K562 (cell line): Measurements from ENCODE around the gene USP32. TPM values are rescaled to one million over a fixed set of nuclear protein-coding genes. Genes with fewer than 3 reads are reported as not detected.

Experiments used
- ATAC-seq: fragments of 200-7000 bp; cut with Tn5 transposase; 3 replicates; pipeline ENCODE4 v1.9.1; 2020; ENCODE audit warnings: moderate library complexity
- BruUV-seq: library from RNA; stranded (reverse); fragments of 400-500 nt; replicated peaks from 2 replicates; lab custom pipeline; 2021; lab: Mats Ljungman, UMichigan
- CTCF ChIA-PET: fragments of 300-600 bp; formaldehyde crosslinking; extraction: SDS; loops from one replicate; lab custom pipeline; 2021; ENCODE audit warnings: low intra/inter-chr PET ratio; lab: Yijun Ruan, JAX
- POLR2A ChIA-PET: fragments of 300-600, 350-650 bp; sonication (Branson Sonifier 250); formaldehyde crosslinking; extraction: SDS; loops from one replicate; lab custom pipeline; 2021; ENCODE audit warnings: antibody characterized with exemption, inconsistent platforms; lab: Yijun Ruan, JAX
- DNase-seq, 4 experiments: peaks; one replicate each; pipeline versions ENCODE4 v3.0.0 to v3.0.0-alpha.2; 2011 to 2018; ENCODE audit warnings: low spot score in 3 of 4, mixed read lengths in 3 of 4; ENCODE audit errors: extremely low read depth in 1 of 4
- FAIRE-seq: peaks from 2 replicates; lab custom pipeline; 2011; peaks lifted over from hg19 to GRCh38; lab: Jason Lieb, UNC
- H2AFZ ChIP-seq: 2 replicates; pipeline ENCODE4 v1.6.0; 2011; ENCODE audit warnings: low read depth, low read length, control low read depth, inconsistent platforms
- H3K27ac ChIP-seq: fragments of 200-600 bp; 3 replicates; pipeline ENCODE4 v1.8.0; 2011; ENCODE audit warnings: low read depth, mild to moderate bottlenecking, control low read depth, inconsistent platforms, low read length, moderate library complexity, mixed read lengths; ENCODE audit errors: extremely low read depth
- H3K27me3 ChIP-seq, 2 experiments: fragments of 300-600 bp in 1 of 2; 2 replicates in 1 of 2; 3 replicates in 1 of 2; pipeline versions ENCODE4 v1.6.0 to v1.8.0; 2011; ENCODE audit warnings: inconsistent platforms in 2 of 2, low read length in 2 of 2, mild to moderate bottlenecking in 1 of 2, mixed read lengths in 1 of 2, moderate library complexity in 1 of 2; ENCODE audit not compliant: control insufficient read depth in 2 of 2, insufficient read depth in 2 of 2
- H3K36me3 ChIP-seq: fragments of 300-600 bp; 3 replicates; pipeline ENCODE4 v1.8.0; 2011; ENCODE audit warnings: mild to moderate bottlenecking, low read length, inconsistent platforms; ENCODE audit not compliant: control insufficient read depth, insufficient read depth
- H3K4me1 ChIP-seq, 2 experiments: fragments of 200-600 bp in 1 of 2; replicated peaks in 1 of 2; 2 replicates in 1 of 2; 3 replicates in 1 of 2; pipeline versions ENCODE4 v1.5.1 to v1.8.0; 2011; ENCODE audit warnings: inconsistent platforms in 2 of 2, low read length in 2 of 2, mild to moderate bottlenecking in 1 of 2, mixed read lengths in 1 of 2, moderate library complexity in 1 of 2; ENCODE audit not compliant: control insufficient read depth in 2 of 2, insufficient read depth in 2 of 2
- H3K4me2 ChIP-seq: 2 replicates; pipeline ENCODE4 v1.6.1; 2011; ENCODE audit warnings: low read length, control low read depth, inconsistent platforms, mixed read lengths; ENCODE audit not compliant: insufficient read depth
- H3K4me3 ChIP-seq: fragments of 200-600 bp; sonication (generic), shearing (Covaris generic); 2 replicates; pipeline ENCODE4 v1.5.1; 2016; ENCODE audit warnings: control low read depth, inconsistent platforms
- H3K79me2 ChIP-seq: fragments of 200-600 bp; 3 replicates; pipeline ENCODE4 v1.8.0; 2011; ENCODE audit warnings: low read length, inconsistent platforms; ENCODE audit not compliant: control insufficient read depth, insufficient read depth
- H3K9ac ChIP-seq, 2 experiments: 2 replicates each; pipeline versions ENCODE4 v1.6.0 to v1.6.1; 2011; ENCODE audit warnings: low read depth in 2 of 2, low read length in 2 of 2, control low read depth in 1 of 2, inconsistent platforms in 1 of 2, mild to moderate bottlenecking in 1 of 2, mixed read lengths in 1 of 2; ENCODE audit not compliant: insufficient read depth in 1 of 2
- H3K9me1 ChIP-seq: one replicate; pipeline ENCODE4 v1.6.0; 2011; ENCODE audit warnings: inconsistent platforms, mild to moderate bottlenecking, low read length, moderate library complexity; ENCODE audit not compliant: control insufficient read depth, insufficient read depth
- H3K9me3 ChIP-seq: replicated peaks from 2 replicates; pipeline ENCODE4 v1.5.1; 2011; ENCODE audit warnings: low read depth, low read length, inconsistent platforms; ENCODE audit not compliant: control insufficient read depth, insufficient read depth
- H4K20me1 ChIP-seq: replicated peaks from 2 replicates; pipeline ENCODE4 v1.6.1; 2011; ENCODE audit warnings: low read length, inconsistent platforms, mixed read lengths; ENCODE audit not compliant: control insufficient read depth, insufficient read depth
- CBFA2T2 ChIP-seq: fragments of 450-650 bp; conservative IDR thresholded peaks from 2 replicates; pipeline ENCODE4 v1.6.1; 2017; ENCODE audit warnings: mild to moderate bottlenecking
- GTF2F1 ChIP-seq: IDR thresholded peaks from 2 replicates; pipeline ENCODE4 v1.6.1; 2011; ENCODE audit warnings: low read depth, low read length, improper control_type of control experiment
- HMG20A ChIP-seq: fragments of 450-650 bp; formaldehyde crosslinking; conservative IDR thresholded peaks from 2 replicates; pipeline ENCODE4 v1.4.0; 2020; ENCODE audit warnings: mild to moderate bottlenecking, mixed read lengths
- HNRNPL ChIP-seq: fragments of 200-400 bp; formaldehyde crosslinking; IDR thresholded peaks from 2 replicates; pipeline ENCODE4 v1.6.1; 2017; ENCODE audit warnings: low read depth, mild to moderate bottlenecking, low read length
- MAFG ChIP-seq: fragments of 450-650 bp; conservative IDR thresholded peaks from 2 replicates; pipeline ENCODE4 v1.6.1; 2016; ENCODE audit warnings: missing genetic modification characterization, missing compliant biosample characterization
- NCOA1 ChIP-seq: fragments of 450-650 bp; IDR thresholded peaks from 2 replicates; pipeline ENCODE4 v1.6.1; 2016; ENCODE audit warnings: low read depth
- NFXL1 ChIP-seq: fragments of 450-650 bp; formaldehyde crosslinking; IDR thresholded peaks from 2 replicates; pipeline ENCODE4 v1.4.0; 2021; ENCODE audit warnings: mild to moderate bottlenecking
- PRDM10 ChIP-seq: fragments of 450-650 bp; IDR thresholded peaks from 2 replicates; pipeline ENCODE4 v1.6.1; 2018; ENCODE audit not compliant: partially characterized antibody
- RERE ChIP-seq: sonication (generic); formaldehyde crosslinking; IDR thresholded peaks from 2 replicates; pipeline ENCODE4 v1.8.0; 2023; ENCODE audit warnings: missing genetic modification reagents, mild to moderate bottlenecking, borderline replicate concordance
- SPI1 ChIP-seq: IDR thresholded peaks from 2 replicates; pipeline ENCODE4 v1.6.1; 2011; ENCODE audit warnings: low read depth, low read length, control low read depth, borderline replicate concordance
- TARDBP ChIP-seq: fragments of 450-650 bp; IDR thresholded peaks from 2 replicates; pipeline ENCODE4 v1.6.1; 2016
- TSC22D4 ChIP-seq: fragments of 450-650 bp; IDR thresholded peaks from 2 replicates; pipeline ENCODE4 v1.6.1; 2016; ENCODE audit warnings: missing genetic modification characterization, missing biosample characterization, control low read depth
- ZBTB7A ChIP-seq: IDR thresholded peaks from 2 replicates; pipeline ENCODE4 v1.6.1; 2011; ENCODE audit warnings: low read depth, mild to moderate bottlenecking, low read length, moderate library complexity, borderline replicate concordance; ENCODE audit not compliant: control insufficient read depth
- ZNF184 ChIP-seq: sonication (generic); formaldehyde crosslinking; IDR thresholded peaks from 2 replicates; pipeline ENCODE4 v1.5.0; 2020; ENCODE audit warnings: missing genetic modification reagents
- WGBS: fragments of 100-300 bp; shearing (Covaris generic); methylation state at CpG from one replicate; pipeline ENCODE4 v1.1.6; 2016; ENCODE audit warnings: low coverage, mixed read lengths; ENCODE audit not compliant: insufficient coverage; ENCODE audit errors: missing lambda C conversion rate; 5-methylcytosine and 5-hydroxymethylcytosine counted together
- in situ Hi-C: fragments of 300-500 bp; cut with MboI; formaldehyde crosslinking; loops from 4 replicates; pipeline ENCODE4 v1.15.0; 2018; ENCODE audit warnings: inconsistent platforms, mixed read lengths
- intact Hi-C: fragments of 100-400 bp; cut with micrococcal nuclease; formaldehyde crosslinking; loops from 2 replicates; pipeline ENCODE4 v1.14.2; 2022
- polyA plus RNA-seq, 8 experiments: library from polyadenylated mRNA; depleted of rRNA in 4 of 8; stranded (reverse) in 5 of 8; unstranded in 3 of 8; fragments of >200 nt; fragmentation: Nextera tagmentation in 2 of 8; fragmentation: Illumina TruSeq in 1 of 8; extraction: Ambion mirVana in 2 of 8; extraction: Trizol in 1 of 8; gene quantifications; 2 replicates each; pipeline versions ENCODE4 v1.2.1 to v1.2.3, GENCODE V29; 2011 to 2014; ENCODE audit warnings: inconsistent platforms in 1 of 8, missing spikeins in 1 of 8
- total RNA-seq, 7 experiments: library from RNA; depleted of rRNA in 6 of 7; stranded (reverse); fragments of >200 nt in 6 of 7; fragmentation: Illumina TruSeq in 2 of 7; extraction: Trizol in 2 of 7; gene quantifications; 2 replicates each; pipeline versions ENCODE4 v1.2.1 to v1.2.3, GENCODE V29; 2011 to 2021; ENCODE audit warnings: low replicate concordance in 1 of 7

USP32 gene
- total and polyA plus RNA-seq, 9 of the 15 experiments (the other 6 are each of a cell fraction or from before 2014, with no cell fraction given), result 18.0 to 69.3 (median 47.1) TPM

GRCh38 chr17:60173304-60173819 lies 218.6 kb downstream of the USP32 start:
- POLR2A ChIA-PET, result interaction anchor here (0.7 to 1.5 kb wide), 5 partner anchors 12 to 31 kb away, joined by 3 to 4 read pairs (median 3); partner anchors contain the start of gene CA4
- FAIRE-seq (no peak), ATAC-seq (no peak)
- TF ChIP-seq ZNF184 (CRISPR knock-in tag) (no peak), RERE (CRISPR knock-in tag) (no peak), NCOA1 (no peak), TSC22D4 (tag) (no peak), HMG20A (CRISPR knock-in tag) (no peak), NFXL1 (CRISPR knock-in tag) (no peak), CBFA2T2 (no peak), SPI1 (no peak), GTF2F1 (no peak), MAFG (tag) (no peak), ZBTB7A (no peak), TARDBP (no peak), HNRNPL (no peak), PRDM10 (no peak)

More at GRCh38 chr17:60173304-60173819, 218.6 kb downstream of the USP32 start:
- no peak overlapping the region for H2AFZ ChIP-seq
- peaks cover 8% of the 10 kb centered on the region; the same call in 1 of the 3 replicates for H3K36me3 ChIP-seq
- no peak overlapping the region for H3K9ac ChIP-seq
- BruUV-seq, result no TSS peak
- in situ Hi-C loops (no loop called here), intact Hi-C loops (no loop called here)
- H3K9me1 ChIP-seq, result no peaks in the 10 kb centered on the region
- CTCF ChIA-PET, result no interaction called here
- no peak for DNase-seq
- WGBS, result 23% methylated on average over 2 of the region's 2 CpGs
- H4K20me1 ChIP-seq, result no peaks in the 10 kb centered on the region
- peaks cover 0 to 12% of the 10 kb centered on the region in 2 experiments; a peak in 3 of 5 replicates for H3K4me1 ChIP-seq
- H3K4me3 ChIP-seq, result no peak overlapping the region
- H3K79me2 ChIP-seq, result no peaks in the 10 kb centered on the region
- no peaks in the 10 kb centered on the region for H3K27me3 ChIP-seq
- H3K4me2 ChIP-seq, result no peak overlapping the region
- no peaks in the 10 kb centered on the region for H3K9me3 ChIP-seq
- no peak overlapping the region for H3K27ac ChIP-seq
